ENCODE results near the gene LRBA. TPM values are rescaled to one million over a fixed set of nuclear protein-coding genes. Genes with fewer than 3 reads are reported as not detected.
"Not testable (repeated sequence)": the region's sequence is repeated elsewhere in the genome, so short reads cannot be mapped to it uniquely, and the experiment has no call there.

LRBA gene
- total RNA-seq, 1 donor: 38.4 TPM

DNA sequence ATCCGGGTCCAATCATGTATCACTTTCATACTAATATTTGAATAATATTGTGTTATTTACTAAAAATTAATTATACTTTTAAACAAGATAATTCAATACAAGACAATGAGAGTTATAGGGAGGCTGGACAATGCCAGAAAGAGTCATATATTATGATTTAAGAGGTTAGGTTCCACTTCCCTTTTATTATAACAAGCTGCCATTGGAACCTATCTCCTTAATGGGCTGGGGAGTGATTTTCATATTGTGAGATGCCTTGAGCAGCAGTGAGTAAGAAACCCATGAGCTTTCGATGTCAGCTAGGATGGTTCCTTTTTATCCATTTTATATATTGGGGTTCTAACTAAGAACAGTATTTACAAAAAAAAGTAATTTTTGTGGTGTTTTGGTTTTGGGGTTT lies 341.3 kb downstream of the LRBA start:
- H3K4me3 ChIP-seq (ENCODE audit: low read depth, low read length): no peak overlapping the region
- TF ChIP-seq, protein P1, sequence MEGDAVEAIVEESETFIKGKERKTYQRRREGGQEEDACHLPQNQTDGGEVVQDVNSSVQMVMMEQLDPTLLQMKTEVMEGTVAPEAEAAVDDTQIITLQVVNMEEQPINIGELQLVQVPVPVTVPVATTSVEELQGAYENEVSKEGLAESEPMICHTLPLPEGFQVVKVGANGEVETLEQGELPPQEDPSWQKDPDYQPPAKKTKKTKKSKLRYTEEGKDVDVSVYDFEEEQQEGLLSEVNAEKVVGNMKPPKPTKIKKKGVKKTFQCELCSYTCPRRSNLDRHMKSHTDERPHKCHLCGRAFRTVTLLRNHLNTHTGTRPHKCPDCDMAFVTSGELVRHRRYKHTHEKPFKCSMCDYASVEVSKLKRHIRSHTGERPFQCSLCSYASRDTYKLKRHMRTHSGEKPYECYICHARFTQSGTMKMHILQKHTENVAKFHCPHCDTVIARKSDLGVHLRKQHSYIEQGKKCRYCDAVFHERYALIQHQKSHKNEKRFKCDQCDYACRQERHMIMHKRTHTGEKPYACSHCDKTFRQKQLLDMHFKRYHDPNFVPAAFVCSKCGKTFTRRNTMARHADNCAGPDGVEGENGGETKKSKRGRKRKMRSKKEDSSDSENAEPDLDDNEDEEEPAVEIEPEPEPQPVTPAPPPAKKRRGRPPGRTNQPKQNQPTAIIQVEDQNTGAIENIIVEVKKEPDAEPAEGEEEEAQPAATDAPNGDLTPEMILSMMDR (IDR thresholded peaks at IDR 0.05; ENCODE audit: insufficient read depth, low read depth, low read length): no peak
- DNase-seq (ENCODE audit: low read depth): no peak

DNA sequence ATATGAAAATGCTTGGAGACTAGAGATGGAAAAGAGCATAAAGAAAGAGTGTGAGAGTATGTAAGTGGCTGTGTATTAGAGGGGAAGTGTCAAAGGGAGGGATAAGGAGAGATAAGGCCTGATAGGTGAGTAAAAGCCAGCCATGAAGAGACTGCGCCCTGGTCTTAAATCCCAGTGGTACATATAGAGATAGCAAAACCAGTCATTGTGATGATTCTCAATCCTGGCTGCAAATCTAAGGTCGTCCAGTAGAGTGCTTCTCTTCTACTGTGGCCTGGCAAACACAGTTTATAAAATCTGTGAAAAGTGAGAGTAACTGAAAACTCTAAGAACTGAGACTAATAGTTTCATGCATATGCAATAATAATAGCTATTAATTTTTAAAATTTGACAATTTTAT lies 346.3 kb downstream of the LRBA start:
- no peak for DNase-seq (ENCODE audit: low read depth)
- no peak overlapping the region for H3K4me3 ChIP-seq (ENCODE audit: low read depth, low read length)
- TF ChIP-seq, protein P1 (IDR thresholded peaks at IDR 0.05; ENCODE audit: insufficient read depth, low read depth, low read length): no peak

DNA sequence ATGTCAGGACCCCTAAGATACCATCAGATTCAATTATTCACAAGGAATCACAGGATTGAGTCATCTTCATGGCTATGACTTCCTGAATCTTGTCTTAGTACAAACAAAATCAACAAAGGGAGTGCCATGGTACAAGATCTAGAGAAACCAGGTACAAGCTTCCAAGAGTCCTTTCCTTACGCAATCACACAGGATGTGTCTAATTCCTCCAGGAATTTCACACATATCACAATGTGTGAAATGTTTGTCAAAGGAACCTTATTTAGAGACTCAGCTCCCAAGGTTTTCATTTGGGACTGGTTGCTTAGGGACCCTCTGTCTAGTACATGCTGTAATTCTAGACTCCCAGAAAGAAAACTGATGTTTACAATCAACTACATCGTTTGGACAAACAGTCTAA lies 350.1 kb downstream of the LRBA start:
- peak; percentile 20 for DNase-seq (ENCODE audit: low read depth)
- no peak overlapping the region for H3K4me3 ChIP-seq (ENCODE audit: low read depth, low read length)
- TF ChIP-seq, protein P1 (IDR thresholded peaks at IDR 0.05; ENCODE audit: insufficient read depth, low read depth, low read length): no peak

DNA sequence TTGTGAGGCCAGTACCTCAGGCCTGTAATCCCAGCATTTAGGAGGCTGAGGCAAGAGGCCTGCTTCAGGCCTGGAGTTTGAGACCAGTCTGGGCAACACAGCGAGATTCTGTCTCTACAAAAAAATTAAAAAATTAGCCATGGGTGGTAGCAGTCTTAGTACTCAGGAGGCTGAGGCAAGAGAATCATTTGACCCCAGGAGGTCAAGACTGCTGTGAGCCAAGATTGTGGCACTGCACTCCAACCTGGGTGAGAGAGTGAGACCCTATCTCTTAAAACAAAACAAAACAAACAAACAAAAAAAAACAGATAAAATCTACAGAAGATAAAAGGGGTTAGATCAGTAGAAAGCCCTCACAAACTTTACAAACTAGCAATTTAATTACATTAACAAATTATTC lies 352.4 kb downstream of the LRBA start:
- TF ChIP-seq, protein P1 (IDR thresholded peaks at IDR 0.05; ENCODE audit: insufficient read depth, low read depth, low read length): no peak
- no peak overlapping the region for H3K4me3 ChIP-seq (ENCODE audit: low read depth, low read length)
- DNase-seq (ENCODE audit: low read depth): no peak

DNA sequence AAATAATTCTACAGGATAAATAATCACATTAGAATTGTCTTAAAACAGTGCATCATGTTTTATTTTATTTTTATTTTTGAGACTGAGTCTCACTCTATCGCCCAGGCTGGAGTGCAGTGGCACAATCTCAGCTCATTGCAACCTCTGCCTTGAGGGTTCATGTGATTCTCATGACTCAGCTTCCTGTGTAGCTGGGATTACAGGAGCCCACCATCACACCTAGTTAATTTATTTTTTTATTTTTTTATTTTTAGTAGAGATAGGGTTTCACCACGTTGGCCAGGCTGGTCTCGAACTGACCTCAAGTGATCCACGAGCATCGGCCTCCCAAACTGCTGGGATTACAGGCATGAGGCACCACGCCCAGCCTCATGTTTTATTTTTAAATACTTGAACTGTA lies 353.5 kb downstream of the LRBA start:
- DNase-seq (ENCODE audit: low read depth); H3K4me3 ChIP-seq (ENCODE audit: low read depth, low read length): not testable (repeated sequence)

DNA sequence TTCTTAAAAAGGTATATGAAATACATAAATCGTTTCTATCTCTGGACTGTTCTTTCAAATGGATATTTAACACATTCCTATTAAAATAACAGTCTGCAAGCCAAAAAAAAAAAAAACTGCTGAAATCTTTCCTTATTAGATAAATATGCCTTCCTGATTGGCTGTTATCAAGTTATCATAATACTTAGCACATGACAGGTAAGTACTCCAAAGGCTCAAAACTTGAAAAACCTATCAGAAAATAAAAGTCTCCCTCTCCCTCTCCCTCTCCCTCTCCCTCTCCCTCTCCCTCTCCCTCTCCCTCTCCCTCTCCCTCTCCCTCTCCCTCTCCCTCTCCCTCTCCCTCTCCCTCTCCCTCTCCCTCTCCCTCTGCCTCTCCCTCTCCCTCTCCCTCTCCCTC lies 356.8 kb downstream of the LRBA start:
- DNase-seq (ENCODE audit: low read depth): not testable (repeated sequence)

DNA sequence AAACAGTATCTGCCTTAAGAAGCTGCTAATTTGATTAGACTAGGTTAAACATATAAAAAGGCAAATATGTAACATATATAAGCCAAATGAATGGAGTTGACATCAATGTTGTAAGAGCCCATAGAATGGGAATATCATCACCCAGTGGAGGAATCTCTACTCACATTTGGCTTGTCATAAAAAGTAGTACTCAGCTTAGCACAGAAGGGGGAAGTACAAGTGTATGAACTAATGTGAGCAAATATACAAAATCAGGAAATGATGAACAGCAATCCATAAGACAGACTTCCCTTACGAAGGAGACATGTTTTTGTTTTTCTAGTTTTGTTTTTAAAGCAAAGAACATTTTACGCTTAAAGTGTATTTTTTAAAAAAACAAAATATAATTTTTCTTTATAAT lies 358.2 kb downstream of the LRBA start:
- no peak for DNase-seq (ENCODE audit: low read depth)
- H3K4me3 ChIP-seq (ENCODE audit: low read depth, low read length): no peak overlapping the region
- TF ChIP-seq, protein P1 (IDR thresholded peaks at IDR 0.05; ENCODE audit: insufficient read depth, low read depth, low read length): no peak

More for the DNA sequence above, 356.8 kb downstream of the LRBA start:
- H3K4me3 ChIP-seq (ENCODE audit: low read depth, low read length): not testable (repeated sequence)

DNA sequence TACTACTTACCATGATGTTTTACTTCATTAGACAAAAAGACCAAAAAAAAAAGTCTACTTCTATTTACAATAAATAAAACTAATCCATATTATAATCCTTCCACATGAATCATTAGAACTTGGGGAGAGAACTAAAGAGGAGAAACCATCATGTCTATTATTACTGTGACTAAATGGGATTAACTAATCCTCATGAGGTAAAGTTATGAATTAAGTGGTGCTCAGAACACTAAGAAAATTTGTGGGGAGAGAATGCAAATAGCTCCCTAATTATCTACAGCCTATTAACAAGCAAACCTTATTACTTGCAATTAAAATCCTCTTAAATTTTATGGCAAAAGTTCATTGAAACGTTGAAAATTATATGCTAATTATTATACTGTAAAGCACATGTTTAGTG lies 364.3 kb downstream of the LRBA start:
- no peak for DNase-seq (ENCODE audit: low read depth)
- H3K4me3 ChIP-seq (ENCODE audit: low read depth, low read length): no peak overlapping the region
- TF ChIP-seq, protein P1 (IDR thresholded peaks at IDR 0.05; ENCODE audit: insufficient read depth, low read depth, low read length): no peak

Measured in fibroblast of villous mesenchyme (primary cell).